Erythroblast (primary cell): ENCODE data around the gene MTHFD1.

Experiments used
- GATA1 ChIP-seq: IDR thresholded peaks from 2 replicates; pipeline ENCODE4 v1.6.1; 2011; ENCODE audit warnings: low read depth, mild to moderate bottlenecking, control low read depth, low read length, moderate library complexity
- POLR2A ChIP-seq: IDR thresholded peaks from 2 replicates; pipeline ENCODE4 v1.6.1; 2011; ENCODE audit warnings: mild to moderate bottlenecking, low read length

DNA sequence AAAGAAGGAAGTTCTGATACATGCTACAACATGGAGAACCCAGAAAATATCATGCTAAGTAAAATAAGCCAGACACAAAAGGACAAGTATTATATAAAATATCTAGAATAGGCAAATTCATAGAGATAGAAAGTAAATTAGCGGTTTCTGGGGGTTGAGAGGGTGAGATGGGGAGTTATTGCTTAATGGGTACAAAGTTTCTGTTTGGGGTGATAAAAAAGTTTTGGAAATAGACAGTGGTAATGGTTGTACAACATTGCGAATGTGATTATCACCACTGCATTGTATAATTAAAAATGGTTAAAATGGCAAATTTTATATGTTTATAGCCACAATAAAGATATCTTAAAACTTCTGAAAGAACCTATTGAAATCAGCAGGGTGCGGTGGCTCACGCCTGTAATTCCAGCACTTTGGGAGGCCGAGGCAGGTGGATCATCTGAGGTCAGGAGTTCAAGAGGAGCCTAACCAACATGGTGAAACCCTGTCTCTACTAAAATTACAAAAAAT, 100.5 kb downstream of the MTHFD1 start:
- TF ChIP-seq POLR2A, result no peak
- no peak for TF ChIP-seq GATA1
